Karpas-422 (cell line): Measurements from ENCODE around the gene PTPN2. TPM values are rescaled to one million over a fixed set of nuclear protein-coding genes. Genes with fewer than 3 reads are reported as not detected.

Experiments
- DNase-seq: peaks from one replicate; pipeline ENCODE4 v3.0.0-alpha.2; 2015
- H2AFZ ChIP-seq: fragments of 200-600 bp; sonication (generic); 2 replicates; pipeline ENCODE4 v1.6.1; 2014; ENCODE audit warnings: antibody characterized with exemption, low read length, mixed read lengths
- H3K27ac ChIP-seq: fragments of 200-600 bp; sonication (generic); 2 replicates; pipeline ENCODE4 v1.5.1; 2014; ENCODE audit warnings: mild to moderate bottlenecking, low read length, moderate library complexity
- H3K27me3 ChIP-seq: fragments of 200-600 bp; sonication (generic); 2 replicates; pipeline ENCODE4 v1.6.1; 2014; ENCODE audit warnings: low read length, mixed read lengths
- H3K36me3 ChIP-seq: fragments of 200-600 bp; sonication (generic); 2 replicates; pipeline ENCODE4 v1.6.1; 2014; ENCODE audit warnings: low read length, mixed read lengths; ENCODE audit not compliant: insufficient read depth
- H3K4me1 ChIP-seq: fragments of 200-600 bp; sonication (generic); 2 replicates; pipeline ENCODE4 v1.6.1; 2014; ENCODE audit warnings: mild to moderate bottlenecking, low read length, mixed read lengths
- H3K4me2 ChIP-seq: fragments of 200-600 bp; sonication (generic); 2 replicates; pipeline ENCODE4 v1.6.1; 2014; ENCODE audit warnings: low read length, low read depth, mild to moderate bottlenecking; ENCODE audit not compliant: poor library complexity, severe bottlenecking
- H3K4me3 ChIP-seq: fragments of 200-600 bp; sonication (generic); 2 replicates; pipeline ENCODE4 v1.5.1; 2014; ENCODE audit warnings: mild to moderate bottlenecking, antibody characterized with exemption, low read length, mixed read lengths
- H3K79me2 ChIP-seq: fragments of 200-600 bp; sonication (generic); 2 replicates; pipeline ENCODE4 v1.6.1; 2014; ENCODE audit warnings: mild to moderate bottlenecking, low read length, mixed read lengths
- H3K9ac ChIP-seq: fragments of 200-600 bp; sonication (generic); 2 replicates; pipeline ENCODE4 v1.6.0; 2014; ENCODE audit warnings: low read length
- H3K9me2 ChIP-seq: fragments of 200-600 bp; sonication (generic), shearing (Covaris generic); replicated peaks from 2 replicates; pipeline ENCODE4 v1.6.0; 2014; ENCODE audit warnings: mild to moderate bottlenecking, low read length, moderate library complexity; ENCODE audit not compliant: insufficient read depth
- H3K9me3 ChIP-seq: fragments of 300-700, 200-600 bp; sonication (generic); 2 replicates; pipeline ENCODE4 v1.6.1; 2014; ENCODE audit warnings: low read length, mixed read lengths
- H4K20me1 ChIP-seq: fragments of 200-600 bp; sonication (generic); 2 replicates; pipeline ENCODE4 v1.6.1; 2014; ENCODE audit warnings: mild to moderate bottlenecking, antibody characterized with exemption, low read length, low read depth; ENCODE audit not compliant: insufficient read depth
- total RNA-seq: library from RNA; depleted of rRNA; stranded (reverse); fragments of >200 nt; shearing (Covaris generic); gene quantifications from 2 replicates; pipeline ENCODE4 v1.2.3, GENCODE V29; 2014; ENCODE audit warnings: low replicate concordance

PTPN2 gene
- total RNA-seq, 1 experiment from 2014 or later, result 72.2 TPM

DNA sequence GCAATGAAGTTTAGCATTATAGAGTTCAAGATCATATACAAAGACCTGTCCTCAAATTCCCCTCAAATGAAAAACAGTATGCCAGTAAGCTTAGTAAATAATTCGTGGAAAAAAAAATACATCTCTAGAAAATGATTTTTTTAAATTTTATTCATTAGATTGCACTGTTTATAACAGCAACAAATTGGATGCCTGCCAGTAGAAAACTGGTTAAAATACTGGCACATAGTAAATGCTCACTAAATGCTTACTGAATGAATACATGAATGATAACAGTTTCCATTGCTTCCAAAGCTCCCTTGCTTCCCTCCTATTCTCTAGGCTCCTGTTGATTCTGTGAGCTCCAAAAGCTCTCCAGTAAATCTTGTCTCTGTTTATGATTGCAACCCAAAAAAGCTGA is 38.2 kb upstream of the PTPN2 start:
- H3K4me3 ChIP-seq, result no peak overlapping the region

DNA sequence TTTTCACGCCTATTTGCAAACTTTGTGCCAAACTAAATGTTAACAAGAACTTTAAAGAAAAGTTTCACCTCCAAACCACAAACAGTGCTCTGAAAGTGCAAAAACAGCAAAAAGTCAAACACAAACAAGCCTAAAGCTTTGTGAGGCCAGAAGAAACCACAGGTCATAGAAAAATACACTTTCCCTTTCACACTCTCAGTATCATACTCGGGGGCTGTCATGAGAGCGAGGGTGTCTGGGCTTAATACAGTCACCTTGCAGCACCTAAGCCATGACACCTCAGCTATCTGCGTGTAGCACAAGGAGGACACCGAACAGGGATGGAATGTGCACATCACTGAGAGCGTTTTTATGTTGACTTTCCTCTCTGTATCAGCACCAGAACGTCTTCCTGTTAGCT is 37.1 kb upstream of the PTPN2 start:
- H3K9me2 ChIP-seq, result no peaks in the 10 kb centered on the region
- no peak overlapping the region for H3K9ac ChIP-seq
- H3K27me3 ChIP-seq, result no peaks in the 10 kb centered on the region
- no peaks in the 10 kb centered on the region for H3K9me3 ChIP-seq
- H3K79me2 ChIP-seq, result no peaks in the 10 kb centered on the region
- H3K4me2 ChIP-seq, result no peak overlapping the region
- no peak overlapping the region for H3K27ac ChIP-seq
- no peak for DNase-seq
- H2AFZ ChIP-seq, result no peak overlapping the region
- H3K4me3 ChIP-seq, result no peak overlapping the region
- no peaks in the 10 kb centered on the region for H3K36me3 ChIP-seq
- no peaks in the 10 kb centered on the region for H3K4me1 ChIP-seq
- H4K20me1 ChIP-seq, result no peaks in the 10 kb centered on the region

More for the DNA sequence above, 38.2 kb upstream of the PTPN2 start:
- H4K20me1 ChIP-seq, result no peaks in the 10 kb centered on the region
- no peaks in the 10 kb centered on the region for H3K79me2 ChIP-seq
- H3K9me2 ChIP-seq, result no peaks in the 10 kb centered on the region
- H3K9me3 ChIP-seq, result no peaks in the 10 kb centered on the region
- no peaks in the 10 kb centered on the region for H3K4me1 ChIP-seq
- no peaks in the 10 kb centered on the region for H3K36me3 ChIP-seq
- no peak overlapping the region for H3K9ac ChIP-seq
- no peaks in the 10 kb centered on the region for H3K27me3 ChIP-seq
- no peak for DNase-seq
- no peak overlapping the region for H2AFZ ChIP-seq
- no peak overlapping the region for H3K4me2 ChIP-seq
- H3K27ac ChIP-seq, result no peak overlapping the region

DNA sequence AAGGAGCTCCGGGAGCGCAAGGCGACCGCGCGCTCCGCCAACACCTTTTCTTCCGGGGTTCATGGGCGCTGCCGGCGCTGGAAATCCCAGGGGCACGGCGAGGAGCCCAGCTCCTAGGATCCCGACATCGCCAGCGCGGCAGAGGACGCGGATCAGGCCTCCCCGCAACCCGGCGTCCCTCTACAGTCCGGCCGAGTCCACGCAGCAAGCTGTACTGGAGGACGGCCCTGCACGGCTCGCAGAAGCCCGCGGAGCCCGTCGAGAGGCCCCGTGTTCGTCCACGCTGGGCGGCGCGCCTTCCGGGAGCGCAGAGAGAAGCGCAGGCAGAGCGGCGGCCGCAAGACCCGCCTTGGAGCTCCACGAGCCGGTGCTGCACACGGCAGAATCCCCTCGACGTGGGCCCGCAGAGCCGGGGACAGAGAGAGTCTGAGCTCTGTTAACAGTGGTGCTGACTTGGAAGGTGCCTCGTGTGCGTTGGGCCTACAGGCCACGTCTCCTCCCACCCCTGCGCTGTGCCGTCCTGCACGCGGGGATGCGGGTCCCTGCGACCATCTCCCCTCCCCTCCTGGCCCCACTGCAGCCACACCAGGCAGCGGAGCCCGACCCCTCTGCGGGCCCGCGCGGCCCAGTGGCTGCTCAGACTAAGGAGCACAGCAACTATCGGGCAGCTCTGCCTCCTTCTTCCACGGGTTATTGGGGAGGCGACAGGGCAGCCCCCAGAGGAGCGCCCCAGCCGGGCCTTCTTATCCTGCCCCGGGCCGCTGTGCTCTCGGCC is 28.1 kb upstream of the PTPN2 start:
- no peak overlapping the region for H3K27ac ChIP-seq
- H3K36me3 ChIP-seq, result no peaks in the 10 kb centered on the region
- no peak overlapping the region for H2AFZ ChIP-seq
- DNase-seq, result no peak
- no peaks in the 10 kb centered on the region for H3K4me1 ChIP-seq
- no peak overlapping the region for H3K9ac ChIP-seq
- H3K4me2 ChIP-seq, result no peak overlapping the region
- H4K20me1 ChIP-seq, result no peaks in the 10 kb centered on the region
- no peaks in the 10 kb centered on the region for H3K27me3 ChIP-seq
- H3K4me3 ChIP-seq, result no peak overlapping the region
- H3K79me2 ChIP-seq, result no peaks in the 10 kb centered on the region
- no peaks in the 10 kb centered on the region for H3K9me3 ChIP-seq
- no peaks in the 10 kb centered on the region for H3K9me2 ChIP-seq

DNA sequence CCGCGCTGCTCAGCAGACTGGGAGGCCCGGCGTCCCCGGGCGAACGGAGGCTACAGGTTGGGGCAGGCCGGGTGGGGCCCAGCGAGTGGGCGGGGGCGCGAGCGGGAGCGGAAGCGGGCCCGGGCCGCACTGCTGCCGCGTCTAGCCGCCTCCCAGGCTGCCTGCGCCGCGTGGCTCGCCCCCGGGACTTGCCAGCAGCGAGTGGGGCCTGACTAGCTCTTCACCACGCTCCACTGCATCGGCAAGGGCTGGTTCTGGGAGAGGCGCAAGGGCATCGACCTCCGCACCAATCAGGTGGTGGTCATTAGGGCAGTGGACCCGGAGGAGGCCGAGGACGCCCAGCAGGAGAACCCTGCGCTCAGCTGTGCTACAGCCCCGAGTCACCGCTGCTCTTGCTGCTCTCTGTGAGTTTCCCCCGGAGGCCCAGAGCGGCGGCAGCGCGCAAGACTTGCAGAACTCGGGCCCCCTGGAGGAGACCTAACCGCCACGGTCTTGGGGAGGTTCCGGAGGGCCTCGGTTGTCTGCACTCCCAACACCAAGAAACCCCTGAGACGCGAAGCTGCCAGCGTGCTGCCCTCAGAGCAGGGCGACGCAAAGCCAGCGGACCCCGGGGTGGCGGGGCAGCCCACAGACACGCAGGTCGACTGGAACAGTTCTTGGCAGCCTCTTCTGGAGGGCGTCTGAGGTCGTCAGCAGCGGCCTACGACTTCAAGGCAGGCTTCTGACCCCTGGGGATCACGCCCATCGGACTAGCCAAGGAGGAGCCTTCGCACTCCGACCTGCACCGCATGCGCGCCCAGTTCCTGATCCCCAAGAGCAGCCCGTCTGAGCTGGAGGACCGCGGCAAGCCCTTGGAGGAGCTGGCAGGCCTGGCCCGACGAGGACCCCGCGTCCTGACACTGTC is 27.2 kb upstream of the PTPN2 start:
- H3K4me3 ChIP-seq, result no peak overlapping the region
- H3K9ac ChIP-seq, result no peak overlapping the region

DNA sequence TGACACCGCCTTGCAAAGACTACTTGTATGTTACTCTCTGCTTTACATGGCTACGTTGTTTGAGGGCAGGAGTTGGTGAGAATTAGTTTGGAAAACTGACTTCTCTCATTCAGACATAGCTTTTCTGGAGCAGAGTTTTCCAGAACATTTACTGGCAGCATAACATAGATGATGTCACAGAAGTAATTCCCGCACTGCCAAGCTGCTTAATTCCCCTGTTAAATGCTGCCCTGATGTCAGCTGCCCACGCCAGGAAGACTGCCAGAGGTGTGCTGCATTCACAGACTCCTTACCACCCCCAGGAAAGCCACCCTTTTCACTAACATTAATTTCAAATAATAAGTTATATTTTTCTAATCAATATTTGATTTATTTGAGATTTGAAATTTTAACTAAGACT is 24.7 kb upstream of the PTPN2 start:
- Histone ChIP-seq H3K9me3 (no peaks in the 10 kb centered on the region), H3K79me2 (no peaks in the 10 kb centered on the region), H3K9ac (no peak overlapping the region), H3K4me1 (no peaks in the 10 kb centered on the region), H3K4me2 (no peak overlapping the region), H4K20me1 (no peaks in the 10 kb centered on the region), H3K36me3 (no peaks in the 10 kb centered on the region), H3K4me3 (no peak overlapping the region), H3K27ac (no peak overlapping the region), H3K9me2 (no peaks in the 10 kb centered on the region), H2AFZ (no peak overlapping the region), H3K27me3 (no peaks in the 10 kb centered on the region)
- no peak for DNase-seq

More for the DNA sequence above, 27.2 kb upstream of the PTPN2 start:
- Histone ChIP-seq H3K27me3 (no peaks in the 10 kb centered on the region), H2AFZ (no peak overlapping the region), H3K4me2 (no peak overlapping the region), H3K4me1 (no peaks in the 10 kb centered on the region), H3K27ac (no peak overlapping the region), H4K20me1 (no peaks in the 10 kb centered on the region), H3K9me3 (no peaks in the 10 kb centered on the region), H3K36me3 (no peaks in the 10 kb centered on the region), H3K79me2 (no peaks in the 10 kb centered on the region), H3K9me2 (no peaks in the 10 kb centered on the region)
- no peak for DNase-seq

DNA sequence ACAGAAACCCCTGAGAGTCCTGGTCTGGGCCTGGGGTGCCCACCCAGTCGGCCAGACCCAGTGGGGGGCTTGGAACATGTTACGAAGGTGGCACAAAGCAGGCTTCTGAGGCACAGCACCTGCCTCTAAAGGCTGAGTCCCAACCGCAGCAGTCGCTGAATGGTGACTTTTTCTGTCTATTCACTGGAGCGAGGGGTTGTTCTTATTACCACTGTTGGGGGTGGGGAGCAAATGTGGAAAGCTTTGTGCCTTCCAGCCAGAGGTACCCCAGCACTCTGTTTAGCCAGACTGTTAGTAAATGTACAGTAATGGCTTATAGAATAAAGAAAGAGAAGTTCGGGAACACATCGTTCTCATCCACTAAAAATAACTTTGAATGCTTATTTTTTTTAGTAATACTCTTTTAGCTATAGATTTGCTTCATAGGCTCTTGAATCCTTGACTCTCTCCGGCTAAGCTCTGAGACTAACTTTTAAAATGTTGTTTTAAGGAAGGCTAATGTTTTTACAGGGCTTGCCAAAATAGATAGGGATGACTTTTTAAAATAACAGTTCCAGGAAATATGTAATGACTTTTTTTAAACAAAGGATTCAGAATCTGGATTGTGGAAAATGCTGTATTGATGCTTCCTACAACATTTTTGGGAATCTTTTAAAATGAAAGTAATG is 23.4 kb upstream of the PTPN2 start:
- no peaks in the 10 kb centered on the region for H3K79me2 ChIP-seq
- no peak overlapping the region for H3K9ac ChIP-seq
- no peaks in the 10 kb centered on the region for H3K4me1 ChIP-seq
- H3K4me2 ChIP-seq, result no peak overlapping the region
- no peak overlapping the region for H2AFZ ChIP-seq
- no peaks in the 10 kb centered on the region for H4K20me1 ChIP-seq
- no peak overlapping the region for H3K4me3 ChIP-seq
- no peaks in the 10 kb centered on the region for H3K36me3 ChIP-seq
- no peak for DNase-seq
- H3K27ac ChIP-seq, result no peak overlapping the region
- H3K9me2 ChIP-seq, result no peaks in the 10 kb centered on the region
- no peaks in the 10 kb centered on the region for H3K9me3 ChIP-seq
- H3K27me3 ChIP-seq, result no peaks in the 10 kb centered on the region

DNA sequence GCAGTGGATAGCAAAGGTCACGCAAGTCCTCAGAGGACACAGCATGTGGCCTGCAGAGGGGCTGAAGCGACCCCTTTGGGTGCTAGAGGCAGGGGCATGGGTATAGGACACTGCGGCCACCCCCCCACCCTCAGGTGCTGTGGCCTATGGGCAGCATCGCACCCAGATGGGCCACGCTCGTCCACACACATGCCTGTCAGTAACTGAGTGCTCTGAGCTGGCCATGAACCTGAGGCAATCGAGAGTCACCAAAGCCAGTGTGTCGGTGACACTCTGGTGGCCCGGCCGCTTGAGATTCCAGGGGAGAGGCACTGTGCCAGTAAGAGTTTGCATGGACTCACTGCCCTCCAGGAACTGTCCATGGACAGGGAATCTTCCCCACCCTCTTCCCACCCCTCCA is 22.7 kb upstream of the PTPN2 start:
- H3K79me2 ChIP-seq, result no peaks in the 10 kb centered on the region
- H3K9ac ChIP-seq, result no peak overlapping the region
- no peaks in the 10 kb centered on the region for H3K36me3 ChIP-seq
- no peak for DNase-seq
- no peak overlapping the region for H3K4me2 ChIP-seq
- H4K20me1 ChIP-seq, result no peaks in the 10 kb centered on the region
- H2AFZ ChIP-seq, result no peak overlapping the region
- no peaks in the 10 kb centered on the region for H3K27me3 ChIP-seq
- H3K27ac ChIP-seq, result no peak overlapping the region
- no peaks in the 10 kb centered on the region for H3K4me1 ChIP-seq
- no peaks in the 10 kb centered on the region for H3K9me3 ChIP-seq
- H3K4me3 ChIP-seq, result no peak overlapping the region
- H3K9me2 ChIP-seq, result no peaks in the 10 kb centered on the region

DNA sequence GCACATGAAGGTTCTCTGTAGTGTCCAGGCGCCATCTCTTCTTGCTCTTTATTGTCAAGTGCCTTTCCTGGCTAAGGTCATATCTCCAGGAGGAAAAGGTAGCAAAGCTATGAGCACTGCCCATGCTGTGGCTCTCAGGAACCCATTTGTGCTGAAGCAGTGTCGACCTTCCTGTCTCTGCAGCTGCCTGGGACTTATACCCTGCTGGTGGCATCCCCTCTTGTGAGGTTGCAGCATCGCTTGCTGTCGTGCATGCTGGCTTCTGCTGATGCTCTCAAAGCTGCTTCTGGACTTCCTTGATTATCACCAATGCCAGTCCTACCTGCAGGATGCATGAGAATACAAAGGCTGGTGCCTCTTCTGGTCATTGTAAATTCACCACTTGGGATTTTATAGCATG is 22.1 kb upstream of the PTPN2 start:
- Histone ChIP-seq H3K9me2 (no peaks in the 10 kb centered on the region), H3K4me3 (no peak overlapping the region), H3K36me3 (no peaks in the 10 kb centered on the region), H3K4me1 (no peaks in the 10 kb centered on the region), H3K27me3 (no peaks in the 10 kb centered on the region), H3K79me2 (no peaks in the 10 kb centered on the region), H3K9ac (no peak overlapping the region), H3K4me2 (no peak overlapping the region), H2AFZ (no peak overlapping the region), H4K20me1 (no peaks in the 10 kb centered on the region), H3K27ac (no peak overlapping the region), H3K9me3 (no peaks in the 10 kb centered on the region)
- DNase-seq, result no peak
